ENCODE measurements around the gene PDSS2.

DNA sequence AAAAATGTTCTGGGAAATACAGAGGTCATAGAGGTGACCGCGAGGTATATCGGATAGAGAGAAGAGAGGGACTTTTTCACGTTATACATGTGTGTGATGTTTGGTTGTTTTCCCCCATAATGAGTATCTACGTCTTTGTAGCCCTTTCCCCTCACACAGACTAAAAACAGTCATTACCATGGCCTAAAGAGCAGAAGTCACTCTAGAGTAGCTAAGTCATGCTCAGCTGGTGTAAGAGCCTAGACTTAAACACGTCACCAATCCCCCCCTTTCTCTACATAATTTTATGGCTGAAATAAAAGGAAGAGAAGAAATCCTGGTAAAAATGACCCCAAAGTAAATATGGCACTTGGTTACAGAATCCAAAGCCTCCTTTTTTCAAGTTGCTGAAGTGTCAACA, 338.1 kb downstream of the PDSS2 start:
- TF ChIP-seq, protein P1, sequence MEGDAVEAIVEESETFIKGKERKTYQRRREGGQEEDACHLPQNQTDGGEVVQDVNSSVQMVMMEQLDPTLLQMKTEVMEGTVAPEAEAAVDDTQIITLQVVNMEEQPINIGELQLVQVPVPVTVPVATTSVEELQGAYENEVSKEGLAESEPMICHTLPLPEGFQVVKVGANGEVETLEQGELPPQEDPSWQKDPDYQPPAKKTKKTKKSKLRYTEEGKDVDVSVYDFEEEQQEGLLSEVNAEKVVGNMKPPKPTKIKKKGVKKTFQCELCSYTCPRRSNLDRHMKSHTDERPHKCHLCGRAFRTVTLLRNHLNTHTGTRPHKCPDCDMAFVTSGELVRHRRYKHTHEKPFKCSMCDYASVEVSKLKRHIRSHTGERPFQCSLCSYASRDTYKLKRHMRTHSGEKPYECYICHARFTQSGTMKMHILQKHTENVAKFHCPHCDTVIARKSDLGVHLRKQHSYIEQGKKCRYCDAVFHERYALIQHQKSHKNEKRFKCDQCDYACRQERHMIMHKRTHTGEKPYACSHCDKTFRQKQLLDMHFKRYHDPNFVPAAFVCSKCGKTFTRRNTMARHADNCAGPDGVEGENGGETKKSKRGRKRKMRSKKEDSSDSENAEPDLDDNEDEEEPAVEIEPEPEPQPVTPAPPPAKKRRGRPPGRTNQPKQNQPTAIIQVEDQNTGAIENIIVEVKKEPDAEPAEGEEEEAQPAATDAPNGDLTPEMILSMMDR (IDR thresholded peaks at IDR 0.05) = no peak
- TF ChIP-seq POLR2A (IDR thresholded peaks at IDR 0.05) = no peak
